KMS-11 (cell line): ENCODE data around the gene MTM1.

ENCODE experiments used
- H2AFZ ChIP-seq: fragments of 200-600 bp; sonication (generic); 2 replicates; pipeline ENCODE4 v1.6.1; 2016; ENCODE audit warnings: antibody characterized with exemption, mixed run types, low read depth
- H3K27ac ChIP-seq: fragments of 200-600 bp; sonication (generic); 2 replicates; pipeline ENCODE4 v1.6.1; 2016; ENCODE audit warnings: mild to moderate bottlenecking, mixed run types
- H3K27me3 ChIP-seq: fragments of 200-600 bp; sonication (generic); 2 replicates; pipeline ENCODE4 v1.6.1; 2017; ENCODE audit warnings: mild to moderate bottlenecking, low read depth, mixed run types, moderate library complexity; ENCODE audit not compliant: insufficient read depth
- H3K36me3 ChIP-seq: fragments of 200-600 bp; sonication (generic); 2 replicates; pipeline ENCODE4 v1.6.1; 2017; ENCODE audit warnings: mild to moderate bottlenecking, mixed run types; ENCODE audit not compliant: insufficient read depth
- H3K4me1 ChIP-seq: fragments of 200-600 bp; sonication (generic); 2 replicates; pipeline ENCODE4 v1.6.1; 2016; ENCODE audit warnings: mild to moderate bottlenecking, low read depth, mixed run types; ENCODE audit not compliant: poor library complexity, severe bottlenecking
- H3K4me2 ChIP-seq: fragments of 200-600 bp; sonication (generic); 2 replicates; pipeline ENCODE4 v1.7.0; 2016; ENCODE audit warnings: mild to moderate bottlenecking, mixed run types
- H3K4me3 ChIP-seq: fragments of 200-600 bp; sonication (generic); IDR thresholded peaks from 2 replicates; pipeline ENCODE4 v1.6.1; 2017; ENCODE audit warnings: low read depth, low read length, mixed read lengths; ENCODE audit not compliant: insufficient read depth
- H3K79me2 ChIP-seq: fragments of 200-600 bp; sonication (generic); 2 replicates; pipeline ENCODE4 v1.6.1; 2016; ENCODE audit warnings: low read depth, mixed run types; ENCODE audit not compliant: insufficient read depth
- H3K9ac ChIP-seq: fragments of 200-600 bp; sonication (generic); 2 replicates; pipeline ENCODE4 v1.6.1; 2016; ENCODE audit warnings: mild to moderate bottlenecking, mixed run types
- H4K20me1 ChIP-seq: fragments of 200-600 bp; sonication (generic); 2 replicates; pipeline ENCODE4 v1.6.1; 2016; ENCODE audit warnings: mild to moderate bottlenecking, mixed run types; ENCODE audit not compliant: insufficient read depth
- CTCF ChIP-seq: fragments of 200-600 bp; sonication (generic); conservative IDR thresholded peaks from 2 replicates; pipeline ENCODE4 v1.6.1; 2017; ENCODE audit warnings: low read depth, mild to moderate bottlenecking, antibody characterized with exemption, low read length, moderate library complexity, mixed read lengths

The MTM1 gene

GRCh38 chrX:150701377-150701776 lies 133.0 kb downstream of the MTM1 start:
- Histone ChIP-seq H3K79me2 (peaks cover 10% of the 10 kb centered on the region; the same call in 1 of the 2 replicates), H3K4me3 (no peak overlapping the region), H3K4me1 (peaks cover 10% of the 10 kb centered on the region), H3K9ac (no peak overlapping the region), H3K27ac (no peak overlapping the region), H2AFZ (no peak overlapping the region), H3K4me2 (no peak overlapping the region), H3K36me3 (no peaks in the 10 kb centered on the region), H3K27me3 (no peaks in the 10 kb centered on the region), H4K20me1 (no peaks in the 10 kb centered on the region)
- no peak for TF ChIP-seq CTCF

GRCh38 chrX:150702966-150703694 lies 134.7 kb downstream of the MTM1 start:
- no peak overlapping the region for H3K4me3 ChIP-seq
- no peaks in the 10 kb centered on the region; the same call in 1 of the 2 replicates for H3K79me2 ChIP-seq
- no peak for TF ChIP-seq CTCF
- H3K27me3 ChIP-seq = no peaks in the 10 kb centered on the region
- no peaks in the 10 kb centered on the region for H4K20me1 ChIP-seq
- no peaks in the 10 kb centered on the region for H3K36me3 ChIP-seq
- H3K4me1 ChIP-seq = no peaks in the 10 kb centered on the region
- H3K9ac ChIP-seq = no peak overlapping the region
- H3K4me2 ChIP-seq = no peak overlapping the region
- H3K27ac ChIP-seq = no peak overlapping the region
- H2AFZ ChIP-seq = no peak overlapping the region

DNA sequence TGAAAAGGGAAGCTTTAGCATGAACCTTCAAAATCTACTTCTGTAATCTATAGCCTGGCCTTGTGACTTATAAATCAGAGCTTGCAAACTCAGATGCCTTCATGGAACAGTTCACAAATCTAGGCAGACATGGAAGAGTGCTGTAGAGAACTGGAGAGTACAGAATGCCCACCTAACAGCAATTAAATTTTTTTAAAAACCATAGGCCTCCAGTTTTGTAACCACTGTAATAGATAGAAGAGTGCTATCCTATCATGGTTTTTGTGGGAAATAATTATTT lies 135.2 kb downstream of the MTM1 start:
- TF ChIP-seq CTCF = no peak
- H3K4me3 ChIP-seq = no peak overlapping the region
- H3K4me1 ChIP-seq = no peaks in the 10 kb centered on the region
- no peaks in the 10 kb centered on the region for H4K20me1 ChIP-seq
- H3K27ac ChIP-seq = no peak overlapping the region
- no peak overlapping the region for H2AFZ ChIP-seq
- H3K79me2 ChIP-seq = no peaks in the 10 kb centered on the region; the same call in 1 of the 2 replicates
- H3K36me3 ChIP-seq = no peaks in the 10 kb centered on the region
- no peak overlapping the region for H3K9ac ChIP-seq
- no peaks in the 10 kb centered on the region for H3K27me3 ChIP-seq
- no peak overlapping the region for H3K4me2 ChIP-seq

DNA sequence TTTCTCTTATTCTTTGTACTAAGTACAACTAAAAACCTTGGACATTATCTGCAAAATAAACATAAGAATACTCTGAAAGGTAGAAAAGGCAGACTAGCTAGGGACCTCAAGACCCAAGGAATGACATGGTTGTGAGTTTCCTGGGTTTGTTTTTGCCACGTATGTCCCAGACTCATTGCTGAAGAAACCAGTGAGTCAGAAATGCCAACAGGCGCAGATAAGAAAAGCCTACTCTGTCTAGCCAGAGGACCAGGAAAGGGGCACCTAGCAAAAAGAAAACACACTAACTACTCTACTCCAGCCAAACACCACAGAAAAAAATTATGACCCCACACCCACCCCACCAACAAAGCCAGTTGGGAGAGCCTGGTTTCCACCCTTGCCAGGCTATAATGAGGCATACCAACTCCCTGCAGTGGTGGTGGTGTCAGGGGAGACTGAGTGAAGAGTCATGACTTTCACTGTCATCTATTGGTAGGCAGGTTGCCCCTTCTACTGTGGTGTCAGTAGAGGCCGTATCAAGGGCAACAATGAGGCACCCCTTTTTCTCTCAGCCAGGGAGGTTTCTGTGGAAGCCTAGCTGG lies 135.7 kb downstream of the MTM1 start:
- Histone ChIP-seq H3K27ac (no peak overlapping the region), H3K9ac (no peak overlapping the region), H3K4me2 (no peak overlapping the region), H3K36me3 (no peaks in the 10 kb centered on the region), H3K4me1 (no peaks in the 10 kb centered on the region), H4K20me1 (no peaks in the 10 kb centered on the region), H3K79me2 (no peaks in the 10 kb centered on the region; the same call in 1 of the 2 replicates), H2AFZ (no peak overlapping the region), H3K27me3 (no peaks in the 10 kb centered on the region), H3K4me3 (no peak overlapping the region)
- no peak for TF ChIP-seq CTCF
